GM11168 (cell line): Measurements from ENCODE around the gene GLIS1.

Source experiments
- in situ Hi-C: fragments of 300-500 bp; cut with MboI; formaldehyde crosslinking; loops from one replicate; pipeline ENCODE4 v1.12.0; 2022; ENCODE audit warnings: low sequenced_read_pairs; ENCODE audit not compliant: unreplicated experiment

The GLIS1 gene

GRCh38 chr1:53721088-53721487 lies 17.9 kb downstream of the GLIS1 start:
- in situ Hi-C loops, result no loop called here

GRCh38 chr1:53719469-53719868 lies 19.5 kb downstream of the GLIS1 start:
- in situ Hi-C loops, result no loop called here

- in situ Hi-C loops, result no loop called here
Measured at GRCh38 chr1:53718443-53718842, 20.5 kb downstream of the GLIS1 start.

GRCh38 chr1:53717025-53717804 lies 21.7 kb downstream of the GLIS1 start:
- in situ Hi-C loops, result no loop called here

- in situ Hi-C loops, result no loop called here
Measured at GRCh38 chr1:53716150-53716549, 22.8 kb downstream of the GLIS1 start.

GRCh38 chr1:53715478-53715877 lies 23.5 kb downstream of the GLIS1 start:
- in situ Hi-C loops, result no loop called here

GRCh38 chr1:53712276-53712675 lies 26.7 kb downstream of the GLIS1 start:
- in situ Hi-C loops, result no loop called here

- in situ Hi-C loops, result no loop called here
Measured at GRCh38 chr1:53710584-53710983, 28.4 kb downstream of the GLIS1 start.

GRCh38 chr1:53708687-53709086 lies 30.3 kb downstream of the GLIS1 start:
- in situ Hi-C loops, result no loop called here

GRCh38 chr1:53706356-53706755 lies 32.6 kb downstream of the GLIS1 start:
- in situ Hi-C loops, result no loop called here

- in situ Hi-C loops, result no loop called here
Measured at GRCh38 chr1:53705446-53706096, 33.4 kb downstream of the GLIS1 start.

GRCh38 chr1:53704804-53705445 lies 34.0 kb downstream of the GLIS1 start:
- in situ Hi-C loops, result no loop called here

- in situ Hi-C loops, result no loop called here
Measured at GRCh38 chr1:53704304-53704703, 34.7 kb downstream of the GLIS1 start.

- in situ Hi-C loops, result no loop called here
Measured at GRCh38 chr1:53703174-53703573, 35.8 kb downstream of the GLIS1 start.

- in situ Hi-C loops, result no loop called here
Measured at GRCh38 chr1:53702341-53702740, 36.6 kb downstream of the GLIS1 start.

- in situ Hi-C loops, result no loop called here
Measured at GRCh38 chr1:53700776-53701175, 38.2 kb downstream of the GLIS1 start.

GRCh38 chr1:53699981-53700380 lies 39.0 kb downstream of the GLIS1 start:
- in situ Hi-C loops, result no loop called here

- in situ Hi-C loops, result no loop called here
Measured at GRCh38 chr1:53698384-53698980, 40.5 kb downstream of the GLIS1 start.

- in situ Hi-C loops, result no loop called here
Measured at GRCh38 chr1:53697721-53698383, 41.1 kb downstream of the GLIS1 start.

GRCh38 chr1:53696990-53697389 lies 42.0 kb downstream of the GLIS1 start:
- in situ Hi-C loops, result no loop called here
